ENCODE data around the gene AGRN. TPM values are rescaled to one million over a fixed set of nuclear protein-coding genes. Genes with fewer than 3 reads are reported as not detected.
"Not testable (repeated sequence)": the region's sequence is repeated elsewhere in the genome, so short reads cannot be mapped to it uniquely, and the experiment has no call there.

AGRN gene
- total RNA-seq, 4 donors from 2014 or later: 33.0 to 103 (median 41.4) TPM

DNA sequence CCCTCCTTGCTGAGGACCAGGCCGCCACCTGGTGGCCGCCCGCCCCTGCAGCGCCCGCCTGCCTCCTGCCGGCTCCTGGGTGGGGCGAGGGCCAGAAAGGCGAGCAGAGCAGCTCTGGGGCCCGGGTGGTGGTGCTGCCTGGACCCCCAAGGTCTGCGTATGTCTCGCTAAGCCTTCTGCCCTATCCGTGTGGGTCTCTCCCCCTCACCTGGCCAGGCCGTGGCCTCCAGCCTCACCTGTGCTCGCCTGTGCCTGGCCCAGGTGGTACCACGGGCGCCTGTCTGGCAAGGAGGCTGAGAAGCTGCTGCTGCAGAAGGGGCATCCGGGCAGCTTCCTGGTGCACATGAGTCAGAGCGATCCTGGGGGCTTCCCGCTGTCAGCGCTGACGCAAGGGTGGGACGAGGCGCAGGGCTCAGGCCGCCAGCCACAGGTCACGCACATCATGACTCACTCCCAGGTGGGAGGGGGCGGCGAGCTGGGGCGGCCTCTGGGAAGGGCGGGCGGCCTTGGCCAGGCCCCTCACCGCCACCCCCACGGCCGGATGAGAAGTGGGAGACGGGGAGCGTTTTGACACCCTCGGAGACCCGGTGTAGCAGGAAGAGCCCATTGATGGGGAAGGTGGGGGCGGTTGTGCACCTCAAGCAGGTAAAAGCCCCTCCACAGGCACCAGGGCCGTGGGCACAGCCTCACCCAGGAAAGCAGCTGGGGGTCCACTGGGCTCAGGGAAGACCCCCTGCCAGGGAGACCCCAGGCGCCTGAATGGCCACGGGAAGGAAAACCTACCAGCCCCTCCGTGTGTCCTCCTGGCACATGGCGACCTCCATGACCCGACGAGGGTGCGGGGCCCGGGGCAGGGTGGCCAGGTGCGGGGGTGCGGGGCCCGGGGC is 44.3 kb downstream of the AGRN start:
- Histone ChIP-seq H3K4me3 (peak overlapping the region in 2 of 4 donors; percentile 15 to 16), H3K27me3 (peaks cover 0 to 33% of the 10 kb centered on the region in 2 donors), H3K36me3 (no peaks in the 10 kb centered on the region), H3K9me3 (peaks cover 0 to 4% (median 0%) of the 10 kb centered on the region in 4 donors), H3K4me1 (peaks cover 3 to 36% (median 30%) of the 10 kb centered on the region in 4 donors), H3K27ac (no peak overlapping the region)
- TF ChIP-seq, protein P1, sequence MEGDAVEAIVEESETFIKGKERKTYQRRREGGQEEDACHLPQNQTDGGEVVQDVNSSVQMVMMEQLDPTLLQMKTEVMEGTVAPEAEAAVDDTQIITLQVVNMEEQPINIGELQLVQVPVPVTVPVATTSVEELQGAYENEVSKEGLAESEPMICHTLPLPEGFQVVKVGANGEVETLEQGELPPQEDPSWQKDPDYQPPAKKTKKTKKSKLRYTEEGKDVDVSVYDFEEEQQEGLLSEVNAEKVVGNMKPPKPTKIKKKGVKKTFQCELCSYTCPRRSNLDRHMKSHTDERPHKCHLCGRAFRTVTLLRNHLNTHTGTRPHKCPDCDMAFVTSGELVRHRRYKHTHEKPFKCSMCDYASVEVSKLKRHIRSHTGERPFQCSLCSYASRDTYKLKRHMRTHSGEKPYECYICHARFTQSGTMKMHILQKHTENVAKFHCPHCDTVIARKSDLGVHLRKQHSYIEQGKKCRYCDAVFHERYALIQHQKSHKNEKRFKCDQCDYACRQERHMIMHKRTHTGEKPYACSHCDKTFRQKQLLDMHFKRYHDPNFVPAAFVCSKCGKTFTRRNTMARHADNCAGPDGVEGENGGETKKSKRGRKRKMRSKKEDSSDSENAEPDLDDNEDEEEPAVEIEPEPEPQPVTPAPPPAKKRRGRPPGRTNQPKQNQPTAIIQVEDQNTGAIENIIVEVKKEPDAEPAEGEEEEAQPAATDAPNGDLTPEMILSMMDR (IDR thresholded peaks at IDR 0.05): peak; percentile 70 to 95 (median 90)
- TF ChIP-seq POLR2A (IDR thresholded peaks at IDR 0.05): no peak
- DNase-seq: peak; percentile 66 to 85 (median 82)

DNA sequence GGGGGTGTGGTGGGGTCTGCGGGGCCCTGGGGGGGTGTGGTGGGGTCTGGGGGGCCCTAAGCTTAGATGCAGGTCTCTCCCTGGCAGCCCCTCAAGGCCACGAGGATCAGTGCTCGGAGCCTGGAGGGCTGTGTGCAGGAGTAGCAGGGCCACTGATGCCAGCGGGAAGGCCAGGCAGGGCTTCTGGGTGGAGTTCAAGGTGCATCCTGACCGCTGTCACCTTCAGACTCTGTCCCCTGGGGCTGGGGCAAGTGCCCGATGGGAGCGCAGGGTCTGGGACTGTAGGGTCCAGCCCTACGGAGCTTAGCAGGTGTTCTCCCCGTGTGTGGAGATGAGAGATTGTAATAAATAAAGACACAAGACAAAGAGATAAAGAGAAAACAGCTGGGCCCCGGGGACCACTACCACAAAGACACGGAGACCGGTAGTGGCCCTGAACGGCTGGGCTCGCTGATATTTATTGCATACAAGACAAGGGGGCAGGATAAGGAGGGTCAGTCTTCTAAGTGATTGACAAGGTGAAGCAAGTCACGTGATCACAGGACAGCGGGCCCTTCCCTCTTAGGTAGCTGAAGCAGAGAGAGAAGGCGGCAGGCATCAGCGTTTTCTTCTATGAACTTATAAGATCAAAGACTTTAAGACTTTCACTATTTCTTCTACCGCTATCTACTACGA is 45.5 kb downstream of the AGRN start:
- Histone ChIP-seq H3K36me3 (no peaks in the 10 kb centered on the region), H3K27ac (no peak overlapping the region), H3K27me3 (peaks cover 0 to 25% of the 10 kb centered on the region in 2 donors), H3K4me3 (no peak overlapping the region), H3K4me1 (peaks cover 3 to 34% (median 27%) of the 10 kb centered on the region in 4 donors), H3K9me3 (no peaks in the 10 kb centered on the region)
- TF ChIP-seq POLR2A (IDR thresholded peaks at IDR 0.05): no peak
- TF ChIP-seq, protein P1 (IDR thresholded peaks at IDR 0.05): no peak
- peak in 1 of 3 donors; percentile 70 for DNase-seq

DNA sequence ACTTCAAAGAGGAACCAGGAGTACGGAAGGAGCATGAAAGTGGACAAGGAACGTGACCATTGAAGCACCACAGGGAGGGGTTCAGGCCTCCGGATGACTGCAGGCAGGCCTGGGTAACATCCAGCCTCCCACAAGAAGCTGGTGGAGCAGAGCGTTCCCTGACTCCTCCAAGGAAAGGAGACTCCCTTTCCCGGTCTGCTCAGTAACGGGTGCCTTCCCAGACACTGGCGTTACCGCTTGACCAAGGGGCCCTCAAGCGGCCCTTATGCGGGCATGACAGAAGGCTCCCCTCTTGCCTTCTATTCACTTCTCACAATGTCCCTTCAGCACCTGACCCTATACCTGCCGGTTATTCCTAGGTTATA is 46.0 kb downstream of the AGRN start:
- not testable (repeated sequence) for DNase-seq, H3K36me3 ChIP-seq, H3K9me3 ChIP-seq, H3K4me3 ChIP-seq, H3K27ac ChIP-seq
- Histone ChIP-seq H3K27me3 (peaks cover 0 to 20% of the 10 kb centered on the region in 2 donors), H3K4me1 (peaks cover 3 to 34% (median 27%) of the 10 kb centered on the region in 4 donors)

DNA sequence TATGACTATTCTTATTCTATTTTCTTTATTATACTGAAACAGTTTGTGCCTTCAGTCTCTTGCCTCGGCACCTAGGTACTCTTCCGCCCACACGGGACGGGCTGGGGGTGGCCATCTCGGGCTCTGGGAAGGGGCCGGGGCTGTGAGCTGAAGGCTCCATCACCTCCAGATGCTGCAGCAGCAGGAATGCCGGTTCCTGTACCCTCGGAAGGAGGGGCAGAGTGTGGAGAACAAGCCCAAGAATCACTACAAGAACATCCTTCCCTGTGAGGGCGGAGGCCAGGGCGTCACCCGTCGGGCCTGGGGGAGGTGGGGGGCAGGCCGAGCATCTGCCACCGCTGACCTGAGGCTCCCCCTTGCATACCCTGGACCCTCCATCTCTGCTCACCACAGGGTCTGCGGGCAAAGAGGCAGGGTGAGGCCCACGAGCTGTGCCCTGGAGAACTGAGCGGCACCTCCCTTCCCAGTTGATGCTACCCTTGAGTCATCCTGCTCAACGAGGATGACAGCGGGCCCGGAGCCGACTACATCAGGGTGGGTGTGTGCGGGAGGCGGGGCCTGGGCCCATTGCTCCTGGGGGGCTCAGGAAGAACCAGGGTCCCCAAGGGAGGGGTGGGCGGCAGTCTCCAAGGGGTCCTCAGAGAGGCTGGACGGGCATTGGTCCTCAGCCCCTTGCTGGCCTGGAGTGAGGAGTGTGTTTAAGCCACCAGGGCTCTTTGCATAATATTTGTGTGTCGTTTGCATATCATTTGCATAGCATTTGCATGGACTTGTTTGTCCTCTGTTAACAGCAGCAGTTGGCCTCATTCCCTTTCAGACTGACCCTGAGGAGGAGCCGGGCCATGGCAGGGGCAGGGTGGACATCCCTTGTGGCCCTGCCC is 46.7 kb downstream of the AGRN start:
- Histone ChIP-seq H3K9me3 (no peaks in the 10 kb centered on the region), H3K36me3 (no peaks in the 10 kb centered on the region), H3K27ac (no peak overlapping the region), H3K4me3 (no peak overlapping the region), H3K27me3 (peaks cover 0 to 13% of the 10 kb centered on the region in 2 donors), H3K4me1 (peaks cover 3 to 33% (median 27%) of the 10 kb centered on the region in 4 donors)
- DNase-seq: no peak
- TF ChIP-seq, protein P1 (IDR thresholded peaks at IDR 0.05): no peak
- no peak for TF ChIP-seq POLR2A (IDR thresholded peaks at IDR 0.05)

DNA sequence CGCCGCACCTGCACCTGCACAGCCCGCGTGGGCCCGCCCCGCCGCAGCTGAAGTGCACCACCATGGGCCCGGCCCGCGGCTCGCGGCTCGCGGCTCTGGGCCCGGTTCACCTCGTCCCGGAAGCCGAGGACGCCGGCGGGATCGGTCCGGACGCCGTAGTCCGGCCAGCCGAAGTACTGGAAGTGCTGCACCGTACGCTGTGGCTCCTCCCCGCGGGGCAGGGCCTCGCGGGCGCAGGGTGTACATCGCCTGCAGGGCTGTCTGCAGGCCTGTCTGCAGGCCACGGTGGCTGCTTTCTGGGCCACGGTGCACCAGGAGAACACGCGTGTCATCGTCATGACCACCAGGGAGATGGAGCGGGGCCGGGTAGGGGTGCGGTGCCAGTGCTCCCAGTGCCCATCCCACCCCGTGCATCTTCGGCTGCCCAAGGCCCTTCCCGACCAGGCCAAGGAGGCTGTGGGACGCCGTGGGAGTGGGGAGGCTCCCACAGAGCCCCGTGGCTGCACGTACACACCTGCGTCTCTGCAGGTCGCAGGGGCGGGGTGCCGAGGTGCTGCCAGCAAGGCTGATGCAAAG is 47.5 kb downstream of the AGRN start:
- Histone ChIP-seq H3K27ac (no peak overlapping the region), H3K27me3 (peaks cover 0 to 10% of the 10 kb centered on the region in 2 donors), H3K4me3 (no peak overlapping the region), H3K9me3 (no peaks in the 10 kb centered on the region), H3K36me3 (no peaks in the 10 kb centered on the region), H3K4me1 (peaks cover 3 to 32% (median 25%) of the 10 kb centered on the region in 4 donors)
- TF ChIP-seq, protein P1 (IDR thresholded peaks at IDR 0.05): no peak
- no peak for TF ChIP-seq POLR2A (IDR thresholded peaks at IDR 0.05)
- DNase-seq: no peak

Data from Peyer's patch (tissue), 4 donors.